HFFc6 (cell line): ENCODE data around the gene UBXN1. TPM values are rescaled to one million over a fixed set of nuclear protein-coding genes. Genes with fewer than 3 reads are reported as not detected.

Source experiments
- DNase-seq: peaks from one replicate; pipeline ENCODE4 v3.0.0-alpha.2; 2018
- H3K27ac Mint-ChIP-seq: 2 replicates; pipeline ENCODE4 v1.8.0; 2020; ENCODE audit warnings: mild to moderate bottlenecking, mixed read lengths
- H3K27me3 Mint-ChIP-seq: 2 replicates; pipeline ENCODE4 v1.8.0; 2021; ENCODE audit warnings: mild to moderate bottlenecking, moderate library complexity, mixed read lengths; ENCODE audit not compliant: insufficient read depth
- H3K36me3 Mint-ChIP-seq: 2 replicates; pipeline ENCODE4 v1.8.0; 2021; ENCODE audit warnings: low read depth, mixed read lengths
- H3K4me1 Mint-ChIP-seq: 2 replicates; pipeline ENCODE4 v1.8.0; 2020; ENCODE audit warnings: low read depth, mixed read lengths
- H3K4me3 Mint-ChIP-seq: 2 replicates; pipeline ENCODE4 v1.8.0; 2020; ENCODE audit warnings: mild to moderate bottlenecking, moderate library complexity, mixed read lengths
- H3K9me3 Mint-ChIP-seq: 2 replicates; pipeline ENCODE4 v1.8.0; 2020; ENCODE audit warnings: mild to moderate bottlenecking, mixed read lengths
- CTCF ChIP-seq: fragments of 200-600 bp; sonication (generic); IDR thresholded peaks from 2 replicates; pipeline ENCODE4 v1.5.0; 2021; ENCODE audit warnings: antibody characterized with exemption, mild to moderate bottlenecking
- total RNA-seq, 6 experiments: library from RNA; stranded (reverse); fragmentation: NEBNext Ultra II Directional; extraction: Animal tissue kit (Norgen Biotek cat#: 25700); gene quantifications; 2 replicates in 1 of 6; 3 replicates in 5 of 6; pipeline ENCODE4 v1.2.3, GENCODE V29; 2021

UBXN1 gene
- total RNA-seq, 6 experiments from 2014 or later, result 85.2 to 114 (median 96.5) TPM

GRCh38 chr11:62726156-62726914, 47.5 kb upstream of the UBXN1 start:
- H3K27ac Mint-ChIP-seq, result peak overlapping the region; percentile 99
- peaks cover 3% of the 10 kb centered on the region; the same call in 1 of the 2 replicates for H3K27me3 Mint-ChIP-seq
- peak overlapping the region; percentile 96 for H3K4me3 Mint-ChIP-seq
- H3K9me3 Mint-ChIP-seq, result no peaks in the 10 kb centered on the region
- no peak for DNase-seq
- peaks cover 40% of the 10 kb centered on the region for H3K4me1 Mint-ChIP-seq
- peaks cover 57% of the 10 kb centered on the region for H3K36me3 Mint-ChIP-seq
- no peak for TF ChIP-seq CTCF

- Mint-ChIP-seq H3K36me3 (peaks cover 64% of the 10 kb centered on the region), H3K9me3 (no peaks in the 10 kb centered on the region), H3K4me1 (peaks cover 40% of the 10 kb centered on the region), H3K4me3 (peak overlapping the region; percentile 96), H3K27ac (peak overlapping the region; percentile 99), H3K27me3 (peaks cover 3% of the 10 kb centered on the region; the same call in 1 of the 2 replicates)
- no peak for DNase-seq
- no peak for TF ChIP-seq CTCF
Observed at GRCh38 chr11:62725646-62726045, 46.8 kb upstream of the UBXN1 start.

GRCh38 chr11:62724171-62724570, 45.3 kb upstream of the UBXN1 start:
- no peak for TF ChIP-seq CTCF
- Mint-ChIP-seq H3K36me3 (peaks cover 70% of the 10 kb centered on the region), H3K4me1 (peaks cover 41% of the 10 kb centered on the region), H3K27me3 (peaks cover 3% of the 10 kb centered on the region; the same call in 1 of the 2 replicates), H3K27ac (peak overlapping the region; percentile 6; the same call in 1 of the 2 replicates), H3K4me3 (peak overlapping the region; percentile 96), H3K9me3 (no peaks in the 10 kb centered on the region)
- no peak for DNase-seq

- Mint-ChIP-seq H3K9me3 (no peaks in the 10 kb centered on the region), H3K4me3 (no peak overlapping the region), H3K4me1 (peaks cover 41% of the 10 kb centered on the region), H3K27ac (peak overlapping the region; percentile 18; the same call in 1 of the 2 replicates), H3K27me3 (no peaks in the 10 kb centered on the region; the same call in 1 of the 2 replicates), H3K36me3 (peaks cover 73% of the 10 kb centered on the region)
- no peak for DNase-seq
- peak; percentile 32; the same call in 1 of the 2 replicates for TF ChIP-seq CTCF
Observed at GRCh38 chr11:62721994-62722393, 43.1 kb upstream of the UBXN1 start.

GRCh38 chr11:62719302-62719978, 40.6 kb upstream of the UBXN1 start:
- H3K4me3 Mint-ChIP-seq, result no peak overlapping the region
- peaks cover 30% of the 10 kb centered on the region for H3K4me1 Mint-ChIP-seq
- H3K27me3 Mint-ChIP-seq, result no peaks in the 10 kb centered on the region; the same call in none of the 2 replicates
- no peaks in the 10 kb centered on the region for H3K9me3 Mint-ChIP-seq
- DNase-seq, result no peak
- no peak for TF ChIP-seq CTCF
- H3K27ac Mint-ChIP-seq, result peak overlapping the region; percentile 58
- H3K36me3 Mint-ChIP-seq, result peaks cover 73% of the 10 kb centered on the region
